HG02885 (cell line): ENCODE measurements around the gene ADGRB3.

Experiments used
- ATAC-seq: cut with Tn5 transposase; IDR thresholded peaks from one replicate; pipeline ENCODE4 v1.9.1; 2021; ENCODE audit warnings: mild to moderate bottlenecking; ENCODE audit not compliant: unreplicated experiment, poor library complexity

Gene ADGRB3

GRCh38 chr6:68634726-68635411 is at the start of gene ADGRB3:
Gene ADGRB3 (plus strand): TSS chr6:68635282. CDS start chr6:68638676, 3,394 bp downstream.
- peak; percentile 89 for ATAC-seq

GRCh38 chr6:68593558-68593957 is 41.5 kb upstream of the ADGRB3 start:
- no peak for ATAC-seq

GRCh38 chr6:68597642-68598041 is 37.4 kb upstream of the ADGRB3 start:
- ATAC-seq, result no peak

- ATAC-seq, result no peak
These were observed 19.1 kb upstream of the ADGRB3 start for GRCh38 chr6:68615938-68616337.

- no peak for ATAC-seq
These were observed 9.1 kb upstream of the ADGRB3 start for GRCh38 chr6:68625998-68626397.

GRCh38 chr6:68628161-68628560 is 6.9 kb upstream of the ADGRB3 start:
- no peak for ATAC-seq

GRCh38 chr6:68632734-68633133 is 2.3 kb upstream of the ADGRB3 start:
- no peak for ATAC-seq

- no peak for ATAC-seq
These were observed 1.7 kb upstream of the ADGRB3 start for GRCh38 chr6:68633281-68633971.

- ATAC-seq, result no peak
These were observed 933 bp upstream of the ADGRB3 start for GRCh38 chr6:68633972-68634725.

GRCh38 chr6:68635412-68635705 is 277 bp downstream of the ADGRB3 start:
- ATAC-seq, result no peak

- no peak for ATAC-seq
These were observed 828 bp downstream of the ADGRB3 start for GRCh38 chr6:68635706-68636513.

- ATAC-seq, result no peak
These were observed 1.6 kb downstream of the ADGRB3 start for GRCh38 chr6:68636666-68637065.

- ATAC-seq, result no peak
These were observed 2.0 kb downstream of the ADGRB3 start for GRCh38 chr6:68637071-68637470.

- ATAC-seq, result no peak
These were observed 2.7 kb downstream of the ADGRB3 start for GRCh38 chr6:68637782-68638181.

GRCh38 chr6:68638230-68638900 is 3.3 kb downstream of the ADGRB3 start:
- no peak for ATAC-seq

GRCh38 chr6:68639211-68639610 is 4.1 kb downstream of the ADGRB3 start:
- no peak for ATAC-seq

- no peak for ATAC-seq
These were observed 4.9 kb downstream of the ADGRB3 start for GRCh38 chr6:68639826-68640490.

- no peak for ATAC-seq
These were observed 5.4 kb downstream of the ADGRB3 start for GRCh38 chr6:68640491-68640835.

- no peak for ATAC-seq
These were observed 6.1 kb downstream of the ADGRB3 start for GRCh38 chr6:68641172-68641571.

GRCh38 chr6:68642081-68642480 is 7.0 kb downstream of the ADGRB3 start:
- no peak for ATAC-seq
